Osteoblast (primary cell): Measurements from ENCODE around the gene CCNL2. TPM values are rescaled to one million over a fixed set of nuclear protein-coding genes. Genes with fewer than 3 reads are reported as not detected.
A peak's percentile ranks its signal among the peaks of the same experiment; 100 is the strongest.
"Not testable (repeated sequence)": the region's sequence is repeated elsewhere in the genome, so short reads cannot be mapped to it uniquely, and the experiment has no call there.

Experiments used
- DNase-seq: peaks from one replicate; pipeline ENCODE4 v3.0.0; 2011; ENCODE audit warnings: low spot score, mixed read lengths; ENCODE audit not compliant: insufficient read length; ENCODE audit errors: missing footprints
- H2AFZ ChIP-seq: 2 replicates; pipeline ENCODE4 v1.6.0; 2011; ENCODE audit warnings: mild to moderate bottlenecking, low read length
- H3K27ac ChIP-seq: 2 replicates; pipeline ENCODE4 v1.5.1; 2011; ENCODE audit warnings: mild to moderate bottlenecking, low read depth, low read length, moderate library complexity
- H3K27me3 ChIP-seq: 2 replicates; pipeline ENCODE4 v1.6.0; 2012; ENCODE audit warnings: mild to moderate bottlenecking, control low read depth, inconsistent platforms, low read length, moderate library complexity; ENCODE audit not compliant: insufficient read depth
- H3K36me3 ChIP-seq: 2 replicates; pipeline ENCODE4 v1.5.1; 2011; ENCODE audit warnings: mild to moderate bottlenecking, low read length, control low read depth, moderate library complexity; ENCODE audit not compliant: insufficient read depth
- H3K4me1 ChIP-seq: 2 replicates; pipeline ENCODE4 v1.5.1; 2011; ENCODE audit warnings: mild to moderate bottlenecking, low read length, control low read depth, moderate library complexity; ENCODE audit not compliant: insufficient read depth
- H3K4me2 ChIP-seq: 2 replicates; pipeline ENCODE4 v1.6.0; 2011; ENCODE audit warnings: mild to moderate bottlenecking, low read length; ENCODE audit not compliant: insufficient read depth
- H3K4me3 ChIP-seq: fragments of 200-600 bp; sonication (generic); 3 replicates; pipeline ENCODE4 v1.5.1; 2012; ENCODE audit warnings: mild to moderate bottlenecking, low read length, inconsistent platforms; ENCODE audit not compliant: insufficient read depth
- H3K79me2 ChIP-seq: 2 replicates; pipeline ENCODE4 v1.6.0; 2012; ENCODE audit warnings: mild to moderate bottlenecking, low read length, control low read depth, inconsistent platforms; ENCODE audit not compliant: insufficient read depth
- H3K9me3 ChIP-seq: 2 replicates; pipeline ENCODE4 v1.5.1; 2011; ENCODE audit warnings: low read depth, low read length, control low read depth
- H4K20me1 ChIP-seq: 2 replicates; pipeline ENCODE4 v1.6.0; 2012; ENCODE audit warnings: mild to moderate bottlenecking, low read length, control low read depth; ENCODE audit not compliant: insufficient read depth
- total RNA-seq: library from RNA; depleted of rRNA; stranded (reverse); fragments of >200 nt; gene quantifications from 2 replicates; pipeline ENCODE4 v1.2.3, GENCODE V29; 2012
- TF ChIP-seq, protein P1 (sequence below): IDR thresholded peaks from 2 replicates; pipeline ENCODE4 v1.5.1; 2011; ENCODE audit warnings: mild to moderate bottlenecking, low read depth, low read length, moderate library complexity; ENCODE audit errors: extremely low read depth

The CCNL2 gene
- total RNA-seq, 1 donor, result 138 TPM

DNA sequence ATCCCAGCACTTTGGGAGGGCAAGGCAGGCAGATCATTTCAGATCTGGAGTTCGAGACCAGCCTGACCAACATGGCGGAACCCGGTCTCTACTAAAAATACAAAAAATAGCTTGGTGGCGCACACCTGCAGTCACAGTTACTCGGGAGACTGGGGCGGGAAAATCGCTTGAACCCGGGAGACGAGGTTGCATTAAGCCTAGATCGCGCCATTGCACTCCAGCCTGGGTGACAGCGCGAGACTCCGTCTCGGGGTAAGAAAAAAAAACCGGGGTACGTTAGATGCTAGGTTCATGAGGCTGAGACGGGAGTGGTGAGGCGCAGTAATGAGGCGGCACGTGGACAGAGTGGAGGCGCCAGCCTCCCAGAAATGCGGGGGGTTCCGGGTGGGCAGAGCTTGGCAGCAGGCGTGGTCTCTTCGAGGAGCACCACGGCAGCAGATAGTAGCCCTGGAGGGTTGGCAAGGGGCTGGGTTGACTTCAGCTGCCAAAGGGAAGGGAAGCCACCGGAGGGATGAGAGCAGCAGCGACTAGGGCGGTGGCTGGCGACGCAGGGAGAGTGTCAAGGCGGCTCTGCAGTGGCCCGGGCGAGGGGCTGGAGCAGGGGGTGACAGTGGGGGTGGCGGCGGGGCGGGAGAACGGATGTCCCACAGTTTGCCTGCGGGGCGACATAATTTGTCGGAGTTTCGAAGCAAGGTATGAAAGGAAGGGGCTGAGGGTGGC lies 7.1 kb upstream of the CCNL2 start:
- peaks cover 37% of the 10 kb centered on the region for H3K36me3 ChIP-seq
- TF ChIP-seq, protein P1, sequence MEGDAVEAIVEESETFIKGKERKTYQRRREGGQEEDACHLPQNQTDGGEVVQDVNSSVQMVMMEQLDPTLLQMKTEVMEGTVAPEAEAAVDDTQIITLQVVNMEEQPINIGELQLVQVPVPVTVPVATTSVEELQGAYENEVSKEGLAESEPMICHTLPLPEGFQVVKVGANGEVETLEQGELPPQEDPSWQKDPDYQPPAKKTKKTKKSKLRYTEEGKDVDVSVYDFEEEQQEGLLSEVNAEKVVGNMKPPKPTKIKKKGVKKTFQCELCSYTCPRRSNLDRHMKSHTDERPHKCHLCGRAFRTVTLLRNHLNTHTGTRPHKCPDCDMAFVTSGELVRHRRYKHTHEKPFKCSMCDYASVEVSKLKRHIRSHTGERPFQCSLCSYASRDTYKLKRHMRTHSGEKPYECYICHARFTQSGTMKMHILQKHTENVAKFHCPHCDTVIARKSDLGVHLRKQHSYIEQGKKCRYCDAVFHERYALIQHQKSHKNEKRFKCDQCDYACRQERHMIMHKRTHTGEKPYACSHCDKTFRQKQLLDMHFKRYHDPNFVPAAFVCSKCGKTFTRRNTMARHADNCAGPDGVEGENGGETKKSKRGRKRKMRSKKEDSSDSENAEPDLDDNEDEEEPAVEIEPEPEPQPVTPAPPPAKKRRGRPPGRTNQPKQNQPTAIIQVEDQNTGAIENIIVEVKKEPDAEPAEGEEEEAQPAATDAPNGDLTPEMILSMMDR, result no peak
- peaks cover 70% of the 10 kb centered on the region for H3K79me2 ChIP-seq
- H3K4me3 ChIP-seq, result peak overlapping the region; percentile 98
- H4K20me1 ChIP-seq, result peaks cover 27% of the 10 kb centered on the region
- H3K27me3 ChIP-seq, result no peaks in the 10 kb centered on the region
- H3K27ac ChIP-seq, result peak overlapping the region; percentile 76
- peaks cover 18% of the 10 kb centered on the region for H3K4me1 ChIP-seq
- H2AFZ ChIP-seq, result peak overlapping the region; percentile 88
- H3K9me3 ChIP-seq, result no peaks in the 10 kb centered on the region
- H3K4me2 ChIP-seq, result peak overlapping the region; percentile 92
- DNase-seq, result peak; percentile 86

DNA sequence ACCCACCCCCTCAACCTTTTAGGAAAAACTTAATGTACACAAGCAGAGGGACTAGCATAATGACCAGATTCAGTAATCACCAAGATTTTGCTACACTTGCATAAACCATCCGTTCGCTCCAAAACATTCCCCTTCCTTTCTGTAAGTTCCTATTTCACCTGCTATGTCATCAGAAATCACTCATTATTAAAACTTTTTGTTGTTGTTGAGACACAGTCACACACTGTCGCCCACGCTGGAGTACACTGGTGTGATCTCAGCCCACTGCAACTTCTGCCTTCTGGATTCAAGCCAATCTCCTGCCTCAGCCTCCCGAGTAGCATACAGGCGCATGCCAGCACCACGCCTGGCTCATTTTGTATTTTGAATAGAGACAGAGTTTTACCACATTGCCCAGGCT lies 4.5 kb upstream of the CCNL2 start:
- peaks cover 46% of the 10 kb centered on the region for H3K36me3 ChIP-seq
- no peak overlapping the region for H3K4me3 ChIP-seq
- peaks cover 31% of the 10 kb centered on the region for H3K4me1 ChIP-seq
- peaks cover 84% of the 10 kb centered on the region for H3K79me2 ChIP-seq
- TF ChIP-seq, protein P1, result no peak
- no peak overlapping the region for H2AFZ ChIP-seq
- peaks cover 36% of the 10 kb centered on the region for H4K20me1 ChIP-seq
- H3K27ac ChIP-seq, result no peak overlapping the region
- H3K27me3 ChIP-seq, result no peaks in the 10 kb centered on the region
- no peak overlapping the region for H3K4me2 ChIP-seq
- H3K9me3 ChIP-seq, result no peaks in the 10 kb centered on the region
- peak; percentile 49 for DNase-seq

DNA sequence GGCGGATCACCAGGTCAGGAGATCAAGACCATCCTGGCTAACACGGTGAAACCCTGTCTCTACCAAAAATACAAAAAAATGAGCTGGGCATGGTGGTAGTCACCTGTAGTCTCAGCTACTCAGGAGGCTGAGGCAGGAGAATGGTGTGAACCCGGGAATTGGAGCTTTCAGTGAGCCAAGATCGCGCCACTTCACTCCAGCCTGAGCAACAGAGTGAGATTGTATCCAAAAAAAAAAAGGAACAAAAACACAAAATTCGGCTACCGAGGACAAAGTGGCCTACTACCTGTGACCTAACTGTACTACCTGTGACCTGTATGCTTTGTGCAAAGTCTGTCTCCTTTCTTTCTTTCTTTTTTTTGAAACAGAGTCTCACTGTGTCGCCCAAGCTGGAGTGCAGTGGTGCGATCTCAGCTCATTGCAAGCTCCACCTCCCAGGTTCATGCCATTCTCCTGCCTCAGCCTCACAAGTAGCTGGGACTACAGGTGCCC lies 3.8 kb upstream of the CCNL2 start:
- H4K20me1 ChIP-seq, result peaks cover 36% of the 10 kb centered on the region
- H3K4me1 ChIP-seq, result peaks cover 26% of the 10 kb centered on the region
- not testable (repeated sequence) for H3K4me2 ChIP-seq, DNase-seq, H3K27me3 ChIP-seq, H2AFZ ChIP-seq, H3K4me3 ChIP-seq, H3K9me3 ChIP-seq, H3K27ac ChIP-seq
- H3K36me3 ChIP-seq, result peaks cover 48% of the 10 kb centered on the region
- peaks cover 84% of the 10 kb centered on the region for H3K79me2 ChIP-seq

DNA sequence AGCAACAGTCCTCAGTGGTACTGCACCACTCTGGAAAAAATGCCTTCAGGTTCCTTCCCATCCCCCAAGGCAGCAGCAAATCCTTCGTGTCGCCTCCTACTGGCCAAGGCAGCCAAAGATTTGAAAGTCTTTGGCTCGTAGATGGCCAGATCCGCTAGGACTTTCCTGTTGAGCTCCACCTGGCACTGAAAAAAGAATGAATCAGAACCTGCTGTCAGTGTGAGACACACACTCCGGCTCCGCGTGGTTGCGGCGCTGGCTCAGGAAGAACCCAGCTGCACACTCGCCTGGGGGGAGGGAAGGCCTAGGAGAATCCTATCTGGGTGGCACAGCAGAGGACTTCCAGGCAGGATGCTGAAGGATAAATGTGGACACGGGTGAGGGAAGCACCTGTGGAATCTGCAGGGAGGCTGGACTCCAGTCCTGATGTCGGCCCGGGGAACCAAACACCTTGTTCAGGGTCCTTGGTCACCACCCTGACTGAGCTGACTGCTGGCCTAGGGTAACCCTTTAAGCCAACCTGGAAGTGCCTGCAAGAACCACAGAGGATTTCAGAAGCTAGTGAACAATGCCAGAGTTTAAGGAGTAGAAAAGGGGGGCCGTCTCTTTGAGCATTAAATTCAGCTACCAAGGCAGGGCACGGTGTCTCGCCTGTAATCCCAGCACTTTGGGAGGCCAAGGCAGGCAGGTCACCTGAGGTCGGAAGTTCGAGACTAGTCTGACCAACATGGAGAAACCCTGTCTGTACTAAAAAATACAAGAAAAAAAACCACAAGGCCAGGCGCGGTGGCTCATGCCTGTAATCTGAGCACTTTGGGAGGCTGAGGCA lies 3.2 kb upstream of the CCNL2 start:
- peaks cover 84% of the 10 kb centered on the region for H3K79me2 ChIP-seq
- peaks cover 29% of the 10 kb centered on the region for H4K20me1 ChIP-seq
- no peaks in the 10 kb centered on the region for H3K27me3 ChIP-seq
- H3K4me1 ChIP-seq, result peaks cover 30% of the 10 kb centered on the region
- TF ChIP-seq, protein P1, result peak; percentile 89
- H3K4me2 ChIP-seq, result no peak overlapping the region
- H3K27ac ChIP-seq, result peak overlapping the region; percentile 54
- H3K9me3 ChIP-seq, result no peaks in the 10 kb centered on the region
- DNase-seq, result peak; percentile 97
- no peak overlapping the region for H3K4me3 ChIP-seq
- no peak overlapping the region for H2AFZ ChIP-seq
- H3K36me3 ChIP-seq, result peaks cover 55% of the 10 kb centered on the region
